Muscle layer of colon (tissue), 2 donors: ENCODE results near the gene CREB1.
"Not testable (repeated sequence)": the region's sequence is repeated elsewhere in the genome, so short reads cannot be mapped to it uniquely, and the experiment has no call there.

Source experiments
- H3K27ac ChIP-seq: one replicate; pipeline ENCODE4 v1.7.0; 2013; ENCODE audit warnings: low read depth, mild to moderate bottlenecking, low read length, moderate library complexity
- H3K27me3 ChIP-seq, 2 donors: one replicate each; pipeline ENCODE4 v1.7.0; 2013; ENCODE audit warnings: low read length in 2 of 2, mild to moderate bottlenecking in 2 of 2; ENCODE audit not compliant: insufficient read depth in 2 of 2, control insufficient read depth in 1 of 2
- H3K36me3 ChIP-seq: one replicate; pipeline ENCODE4 v1.7.0; 2013; ENCODE audit warnings: mild to moderate bottlenecking, low read length; ENCODE audit not compliant: insufficient read depth
- H3K4me1 ChIP-seq: one replicate; pipeline ENCODE4 v1.7.0; 2013; ENCODE audit warnings: mild to moderate bottlenecking, low read length; ENCODE audit not compliant: insufficient read depth
- H3K4me3 ChIP-seq, 2 donors: one replicate each; pipeline ENCODE4 v1.7.0; 2013; ENCODE audit warnings: low read length in 2 of 2, low read depth in 1 of 2, mild to moderate bottlenecking in 1 of 2, moderate library complexity in 1 of 2
- H3K9ac ChIP-seq: one replicate; pipeline ENCODE4 v1.7.0; 2013; ENCODE audit warnings: low read length
- H3K9me3 ChIP-seq: one replicate; pipeline ENCODE4 v1.7.0; 2013; ENCODE audit warnings: mild to moderate bottlenecking, low read length
- donor health status: abdominal sarcoma.
- donor health status: Adenocarcinoma of cecum.

Gene CREB1

DNA sequence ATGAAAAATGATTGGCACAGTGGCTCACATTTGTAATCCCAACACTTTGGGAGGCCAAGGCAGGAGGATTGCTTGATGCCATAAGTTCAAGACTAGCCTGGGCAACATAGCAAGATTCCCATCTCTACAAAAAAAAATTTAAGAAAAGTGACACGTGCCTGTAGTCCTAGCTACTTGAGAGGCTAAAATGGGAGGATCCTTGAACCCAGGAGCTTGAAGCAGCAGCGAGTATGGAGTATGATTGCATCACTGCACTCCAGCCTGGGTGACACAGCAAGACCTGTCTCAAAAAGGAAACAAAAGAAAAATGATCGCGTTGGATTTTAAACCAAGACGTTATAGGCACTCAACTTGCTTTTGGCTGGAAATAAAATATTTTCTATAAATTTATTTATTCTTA lies 37.8 kb upstream of the CREB1 start:
- Histone ChIP-seq H3K4me3 (no peak overlapping the region), H3K36me3 (no peaks in the 10 kb centered on the region), H3K27ac (no peak overlapping the region), H3K9me3 (no peaks in the 10 kb centered on the region), H3K4me1 (no peaks in the 10 kb centered on the region), H3K9ac (no peak overlapping the region), H3K27me3 (no peaks in the 10 kb centered on the region)

GRCh38 chr2:207492461-207492860 lies 37.3 kb upstream of the CREB1 start:
- Histone ChIP-seq H3K4me3 (no peak overlapping the region), H3K36me3 (no peaks in the 10 kb centered on the region), H3K9me3 (no peaks in the 10 kb centered on the region), H3K4me1 (no peaks in the 10 kb centered on the region), H3K27me3 (no peaks in the 10 kb centered on the region), H3K9ac (no peak overlapping the region), H3K27ac (no peak overlapping the region)

DNA sequence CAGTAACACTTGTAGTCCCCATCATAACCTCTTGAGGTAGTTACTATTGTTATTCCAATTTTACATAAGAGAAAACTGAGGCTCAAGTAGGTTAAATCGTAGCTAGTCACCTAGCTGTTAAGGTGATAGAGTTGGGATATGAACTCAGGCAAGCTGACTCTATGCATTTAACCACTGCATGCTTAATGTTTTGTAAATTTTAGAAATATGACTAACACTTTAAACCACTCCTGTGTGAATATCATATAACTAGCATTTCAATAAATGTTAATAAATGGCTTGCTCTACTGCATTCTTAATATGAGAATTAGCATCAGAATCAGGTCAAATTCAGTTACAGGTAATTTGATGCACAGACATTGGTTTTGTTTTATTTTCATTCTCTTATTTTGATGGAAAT lies 35.6 kb upstream of the CREB1 start:
- Histone ChIP-seq H3K27ac (no peak overlapping the region), H3K36me3 (no peaks in the 10 kb centered on the region), H3K9me3 (no peaks in the 10 kb centered on the region), H3K4me1 (no peaks in the 10 kb centered on the region), H3K9ac (no peak overlapping the region), H3K27me3 (no peaks in the 10 kb centered on the region), H3K4me3 (no peak overlapping the region)

DNA sequence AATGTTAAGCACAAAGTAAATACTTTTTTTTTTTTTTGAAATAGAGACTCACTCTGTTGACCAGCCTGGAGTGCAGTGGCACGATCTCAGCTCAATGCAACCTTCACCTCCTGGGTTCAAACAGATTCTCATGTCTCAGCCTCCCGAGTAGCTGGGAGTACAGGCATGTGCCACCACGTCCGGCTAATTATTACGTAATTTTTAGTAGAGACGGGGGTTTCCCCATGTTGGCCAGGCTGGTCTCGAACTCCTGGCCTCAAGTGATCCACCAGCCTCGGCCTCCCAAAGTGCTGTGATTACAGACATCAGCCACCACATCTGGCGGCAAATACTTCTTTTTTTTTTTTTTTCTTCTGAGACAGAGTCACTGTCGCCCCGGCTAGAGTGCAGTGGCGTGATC lies 32.8 kb upstream of the CREB1 start:
- not testable (repeated sequence) for H3K27me3 ChIP-seq, H3K4me3 ChIP-seq, H3K4me1 ChIP-seq, H3K9ac ChIP-seq, H3K27ac ChIP-seq, H3K36me3 ChIP-seq, H3K9me3 ChIP-seq

- Histone ChIP-seq H3K36me3 (no peaks in the 10 kb centered on the region), H3K9me3 (no peaks in the 10 kb centered on the region), H3K27ac (no peak overlapping the region), H3K9ac (no peak overlapping the region), H3K4me3 (no peak overlapping the region), H3K4me1 (no peaks in the 10 kb centered on the region), H3K27me3 (no peaks in the 10 kb centered on the region)
Observed at GRCh38 chr2:207497596-207497995, 32.2 kb upstream of the CREB1 start.

DNA sequence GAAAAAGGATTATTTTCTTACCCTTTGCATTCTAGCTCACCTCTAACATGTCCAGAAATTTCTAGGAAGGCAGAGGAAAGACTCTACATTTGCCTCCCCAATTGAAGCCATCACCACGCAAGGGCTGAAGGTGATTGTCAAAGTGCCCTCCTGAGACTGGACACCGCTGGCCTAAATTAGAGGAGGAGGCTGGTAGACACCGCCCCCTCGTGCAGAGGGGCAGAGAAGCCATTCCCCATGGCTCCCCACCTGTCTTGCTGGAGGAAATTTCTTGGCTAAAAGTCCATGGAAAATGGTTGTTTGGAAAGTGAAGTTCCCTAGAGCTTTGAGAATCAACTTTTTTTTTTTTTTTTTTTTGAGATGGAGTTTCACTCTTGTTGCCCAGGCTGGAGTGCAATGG lies 31.3 kb upstream of the CREB1 start:
- Histone ChIP-seq H3K27ac (no peak overlapping the region), H3K36me3 (no peaks in the 10 kb centered on the region), H3K4me1 (no peaks in the 10 kb centered on the region), H3K9me3 (no peaks in the 10 kb centered on the region), H3K9ac (no peak overlapping the region), H3K4me3 (no peak overlapping the region), H3K27me3 (no peaks in the 10 kb centered on the region)

DNA sequence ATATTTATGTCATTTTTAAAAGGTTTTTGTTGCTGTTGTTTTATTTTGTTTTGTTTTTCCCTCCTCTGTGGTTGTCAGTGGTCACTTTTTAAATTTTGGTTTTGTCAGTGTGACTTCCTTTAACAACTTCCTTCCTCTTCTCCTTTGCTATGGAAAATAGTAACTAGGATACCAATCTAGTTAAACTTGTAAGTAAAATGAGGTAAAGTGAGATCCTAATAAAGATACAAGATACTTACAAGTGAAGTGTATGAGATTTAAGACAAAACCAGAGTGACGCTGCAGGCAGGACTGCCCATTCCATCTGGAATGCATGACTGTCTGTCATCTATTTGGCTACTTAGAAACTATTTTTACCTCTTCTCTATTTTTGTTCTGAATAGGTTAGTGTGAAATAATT lies 30.6 kb upstream of the CREB1 start:
- H3K4me3 ChIP-seq: no peak overlapping the region
- H3K4me1 ChIP-seq: no peaks in the 10 kb centered on the region
- no peaks in the 10 kb centered on the region for H3K36me3 ChIP-seq
- no peak overlapping the region for H3K9ac ChIP-seq
- H3K27ac ChIP-seq: no peak overlapping the region
- no peaks in the 10 kb centered on the region for H3K9me3 ChIP-seq
- H3K27me3 ChIP-seq: no peaks in the 10 kb centered on the region

DNA sequence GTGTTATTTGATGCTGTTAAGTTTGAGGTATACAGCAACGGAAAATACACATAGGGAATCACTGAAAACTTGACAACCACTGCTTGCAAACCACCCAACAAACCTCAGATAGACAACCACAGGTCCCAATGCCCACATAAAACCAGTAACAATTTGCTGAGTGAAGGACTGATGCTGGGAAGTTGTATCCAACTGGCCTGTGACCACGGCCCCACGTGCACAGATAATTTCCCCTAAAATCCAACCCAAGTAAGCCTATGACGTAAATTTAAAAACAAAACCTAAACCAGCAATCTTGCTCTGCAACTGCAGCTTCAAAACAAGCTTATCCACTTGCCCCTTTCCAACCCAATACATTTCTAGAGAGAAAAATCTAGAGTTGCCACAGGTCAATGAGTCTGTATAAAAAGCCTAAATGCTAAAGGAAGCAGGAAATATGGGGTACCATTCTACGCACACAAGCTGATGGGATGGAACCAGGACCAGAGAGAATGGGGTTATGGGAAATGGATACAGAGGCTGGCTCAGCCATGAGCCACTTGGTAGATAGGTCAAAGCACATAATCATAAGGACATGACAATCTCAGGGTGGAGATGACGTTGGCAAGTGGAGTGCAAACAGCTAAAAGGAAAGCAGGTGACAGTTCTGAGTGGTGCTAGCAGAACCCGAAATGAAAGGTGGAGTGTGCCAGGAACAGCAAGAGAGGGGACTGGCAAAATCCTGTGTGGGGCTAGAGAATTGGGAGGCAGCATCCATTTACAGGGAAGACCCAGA lies 27.8 kb upstream of the CREB1 start:
- Histone ChIP-seq H3K27me3 (no peaks in the 10 kb centered on the region), H3K4me3 (no peak overlapping the region), H3K27ac (no peak overlapping the region), H3K9ac (no peak overlapping the region), H3K36me3 (no peaks in the 10 kb centered on the region), H3K9me3 (no peaks in the 10 kb centered on the region), H3K4me1 (peaks cover 13% of the 10 kb centered on the region)

GRCh38 chr2:207502577-207503198 lies 27.1 kb upstream of the CREB1 start:
- H3K27ac ChIP-seq: no peak overlapping the region
- peaks cover 13% of the 10 kb centered on the region for H3K4me1 ChIP-seq
- H3K36me3 ChIP-seq: no peaks in the 10 kb centered on the region
- H3K9me3 ChIP-seq: no peaks in the 10 kb centered on the region
- H3K27me3 ChIP-seq: no peaks in the 10 kb centered on the region
- H3K4me3 ChIP-seq: no peak overlapping the region
- no peak overlapping the region for H3K9ac ChIP-seq

DNA sequence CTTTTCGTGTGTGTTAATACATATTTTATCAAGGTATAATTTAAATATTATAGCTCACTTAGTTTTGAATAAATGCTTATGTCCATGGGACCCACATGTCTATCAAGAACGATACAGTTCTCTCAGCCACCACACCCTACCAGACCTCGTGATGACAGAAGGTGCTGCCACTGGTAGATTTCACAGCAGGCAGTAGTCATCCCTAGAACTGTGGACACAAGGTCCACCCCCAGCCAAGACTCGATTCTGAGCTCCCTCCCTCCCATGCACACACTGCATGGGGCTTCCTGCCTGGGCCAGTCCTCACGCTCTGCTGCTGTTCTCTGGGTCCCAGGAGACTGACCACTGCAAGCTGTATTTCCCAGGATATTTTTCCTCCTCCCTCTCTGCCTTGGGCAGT lies 26.5 kb upstream of the CREB1 start:
- H3K4me3 ChIP-seq: no peak overlapping the region
- no peaks in the 10 kb centered on the region for H3K36me3 ChIP-seq
- H3K9me3 ChIP-seq: no peaks in the 10 kb centered on the region
- no peaks in the 10 kb centered on the region for H3K27me3 ChIP-seq
- peak overlapping the region; percentile 32 for H3K27ac ChIP-seq
- no peak overlapping the region for H3K9ac ChIP-seq
- H3K4me1 ChIP-seq: peaks cover 13% of the 10 kb centered on the region

GRCh38 chr2:207504513-207505170 lies 25.1 kb upstream of the CREB1 start:
- Histone ChIP-seq H3K27me3 (no peaks in the 10 kb centered on the region), H3K9me3 (no peaks in the 10 kb centered on the region), H3K36me3 (no peaks in the 10 kb centered on the region), H3K4me3 (peak overlapping the region; percentile 12 to 26), H3K27ac (no peak overlapping the region), H3K9ac (no peak overlapping the region), H3K4me1 (peaks cover 13% of the 10 kb centered on the region)
